GM11168 (cell line): ENCODE measurements around the gene CES5A.
"Not testable (repeated sequence)": the region's sequence is repeated elsewhere in the genome, so short reads cannot be mapped to it uniquely, and the experiment has no call there.

Source experiments
- in situ Hi-C: fragments of 300-500 bp; cut with MboI; formaldehyde crosslinking; loops from one replicate; pipeline ENCODE4 v1.12.0; 2022; ENCODE audit warnings: low sequenced_read_pairs; ENCODE audit not compliant: unreplicated experiment

Gene CES5A

GRCh38 chr16:55832773-55833691, 42.1 kb downstream of the CES5A start, which contains the start of gene CES1:
CES1 (minus strand) TSS chr16:55833096; CDS start chr16:55833055, 41 bp downstream.
- in situ Hi-C loops, result no loop called here

- in situ Hi-C loops, result no loop called here
Measured at GRCh38 chr16:55832425-55832772, 42.8 kb downstream of the CES5A start.

GRCh38 chr16:55830658-55831294, 44.4 kb downstream of the CES5A start:
- in situ Hi-C loops, result no loop called here

- in situ Hi-C loops, result loop anchor here (5.0 kb wide), 1 partner anchor 67 kb away; no protein-coding TSS in a partner anchor
Measured at GRCh38 chr16:55829232-55829631, 45.9 kb downstream of the CES5A start.

GRCh38 chr16:55828680-55829079, 46.5 kb downstream of the CES5A start:
- in situ Hi-C loops, result loop anchor here (5.0 kb wide), 1 partner anchor 66 kb away; no protein-coding TSS in a partner anchor

- in situ Hi-C loops, result loop anchor here (5.0 kb wide), 1 partner anchor 63 kb away; no protein-coding TSS in a partner anchor
Measured at GRCh38 chr16:55825115-55825728, 50.0 kb downstream of the CES5A start.

GRCh38 chr16:55824473-55825000, 50.6 kb downstream of the CES5A start:
- in situ Hi-C loops, result no loop called here

- in situ Hi-C loops, result no loop called here
Measured at GRCh38 chr16:55822280-55822810, 52.8 kb downstream of the CES5A start.

- in situ Hi-C loops, result no loop called here
Measured at GRCh38 chr16:55821210-55821609, 54.0 kb downstream of the CES5A start.

GRCh38 chr16:55820615-55821014, 54.6 kb downstream of the CES5A start:
- in situ Hi-C loops, result no loop called here

GRCh38 chr16:55817236-55817912, 57.8 kb downstream of the CES5A start:
- in situ Hi-C loops, result no loop called here

GRCh38 chr16:55816222-55816621, 59.0 kb downstream of the CES5A start:
- in situ Hi-C loops, result not testable (repeated sequence)

- in situ Hi-C loops, result no loop called here
Measured at GRCh38 chr16:55815320-55815719, 59.9 kb downstream of the CES5A start.

- in situ Hi-C loops, result not testable (repeated sequence)
Measured at GRCh38 chr16:55814174-55814573, 61.0 kb downstream of the CES5A start.

- in situ Hi-C loops, result not testable (repeated sequence)
Measured at GRCh38 chr16:55813730-55814129, 61.4 kb downstream of the CES5A start.

GRCh38 chr16:55812951-55813350, 62.2 kb downstream of the CES5A start:
- in situ Hi-C loops, result no loop called here

GRCh38 chr16:55811811-55812210, 63.4 kb downstream of the CES5A start:
- in situ Hi-C loops, result no loop called here

GRCh38 chr16:55810451-55810961, 64.7 kb downstream of the CES5A start:
- in situ Hi-C loops, result no loop called here

GRCh38 chr16:55809851-55810250, 65.3 kb downstream of the CES5A start:
- in situ Hi-C loops, result no loop called here

GRCh38 chr16:55809386-55809785, 65.8 kb downstream of the CES5A start:
- in situ Hi-C loops, result no loop called here
